ENCODE data around the gene GMCL1.
"Not testable (repeated sequence)": the region's sequence is repeated elsewhere in the genome, so short reads cannot be mapped to it uniquely, and the experiment has no call there.

Gene GMCL1

GRCh38 chr2:69829256-69830044, at the start of gene GMCL1:
GMCL1 (plus strand) TSS chr2:69829660; CDS start chr2:69829893, 233 bp downstream.
- peak; percentile 97 for DNase-seq

GRCh38 chr2:69780921-69781320, 48.5 kb upstream of the GMCL1 start:
- DNase-seq: no peak

GRCh38 chr2:69781321-69782248, 47.9 kb upstream of the GMCL1 start:
- DNase-seq: no peak

- DNase-seq: no peak
These were observed 45.2 kb upstream of the GMCL1 start for GRCh38 chr2:69784228-69784627.

GRCh38 chr2:69785358-69785757, 44.1 kb upstream of the GMCL1 start:
- no peak for DNase-seq

- no peak for DNase-seq
These were observed 43.4 kb upstream of the GMCL1 start for GRCh38 chr2:69786052-69786560.

GRCh38 chr2:69789175-69789721, 40.2 kb upstream of the GMCL1 start:
- DNase-seq: no peak

- DNase-seq: no peak
These were observed 39.5 kb upstream of the GMCL1 start for GRCh38 chr2:69789772-69790600.

- DNase-seq: no peak
These were observed 38.9 kb upstream of the GMCL1 start for GRCh38 chr2:69790601-69790959.

- DNase-seq: no peak
These were observed 38.4 kb upstream of the GMCL1 start for GRCh38 chr2:69791045-69791444.

- DNase-seq: no peak
These were observed 33.3 kb upstream of the GMCL1 start for GRCh38 chr2:69796174-69796573.

- no peak for DNase-seq
These were observed 32.2 kb upstream of the GMCL1 start for GRCh38 chr2:69797235-69797634.

- DNase-seq: no peak
These were observed 31.6 kb upstream of the GMCL1 start for GRCh38 chr2:69797836-69798289.

GRCh38 chr2:69798290-69798908, 31.1 kb upstream of the GMCL1 start:
- DNase-seq: no peak

GRCh38 chr2:69798909-69799526, 30.4 kb upstream of the GMCL1 start:
- no peak for DNase-seq

GRCh38 chr2:69801745-69802290, 27.6 kb upstream of the GMCL1 start:
- DNase-seq: no peak

- DNase-seq: not testable (repeated sequence)
These were observed 26.6 kb upstream of the GMCL1 start for GRCh38 chr2:69802781-69803367.

- DNase-seq: no peak
These were observed 25.0 kb upstream of the GMCL1 start for GRCh38 chr2:69804416-69804815.

GRCh38 chr2:69805887-69806286, 23.6 kb upstream of the GMCL1 start:
- no peak for DNase-seq

GRCh38 chr2:69807821-69808540, 21.5 kb upstream of the GMCL1 start:
- DNase-seq: no peak
